GM19035 (cell line): ENCODE measurements around the gene VWC2L.

Experiments used
- ATAC-seq: cut with Tn5 transposase; IDR thresholded peaks from one replicate; pipeline ENCODE4 v1.9.1; 2021; ENCODE audit not compliant: unreplicated experiment

Gene VWC2L

GRCh38 chr2:214579035-214579434, 168.2 kb downstream of the VWC2L start:
- ATAC-seq = no peak

- no peak for ATAC-seq
Observed at GRCh38 chr2:214587442-214587841, 176.6 kb downstream of the VWC2L start.

GRCh38 chr2:214591366-214591765, 180.5 kb downstream of the VWC2L start:
- ATAC-seq = no peak

GRCh38 chr2:214592011-214592410, 181.2 kb downstream of the VWC2L start:
- ATAC-seq = no peak

GRCh38 chr2:214593727-214594126, 182.9 kb downstream of the VWC2L start:
- no peak for ATAC-seq

GRCh38 chr2:214601852-214602633, 191.2 kb downstream of the VWC2L start:
- no peak for ATAC-seq

- no peak for ATAC-seq
Observed at GRCh38 chr2:214604861-214605260, 194.0 kb downstream of the VWC2L start.

- ATAC-seq = no peak
Observed at GRCh38 chr2:214607051-214607450, 196.2 kb downstream of the VWC2L start.

GRCh38 chr2:214611015-214611414, 200.2 kb downstream of the VWC2L start:
- no peak for ATAC-seq

GRCh38 chr2:214624166-214624760, 213.4 kb downstream of the VWC2L start:
- no peak for ATAC-seq

- no peak for ATAC-seq
Observed at GRCh38 chr2:214628091-214628490, 217.2 kb downstream of the VWC2L start.
